Uterus (tissue), 4 donors: ENCODE measurements around the gene NUP42. TPM values are rescaled to one million over a fixed set of nuclear protein-coding genes. Genes with fewer than 3 reads are reported as not detected.

Experiments
- DNase-seq, 2 donors: peaks; one replicate each; pipeline ENCODE4 v3.0.0-alpha.2; 2019 to 2020
- H3K27ac ChIP-seq, 2 donors: fragments of 200-600 bp; sonication (generic); 1 replicate in 1 of 2; 2 replicates in 1 of 2; pipeline ENCODE4 v1.5.1; 2016 to 2018
- H3K27me3 ChIP-seq, 2 donors: fragments of 200-600 bp; sonication (generic); one replicate each; pipeline ENCODE4 v1.5.1; 2018 to 2019; ENCODE audit warnings: control low read depth in 1 of 2
- H3K36me3 ChIP-seq, 2 donors: fragments of 200-600 bp; sonication (generic); one replicate each; pipeline ENCODE4 v1.5.1; 2019; ENCODE audit warnings: control low read depth in 1 of 2
- H3K4me1 ChIP-seq, 2 donors: fragments of 200-600 bp; sonication (generic); one replicate each; pipeline ENCODE4 v1.5.1; 2018 to 2019; ENCODE audit warnings: control low read depth in 1 of 2
- H3K4me3 ChIP-seq, 2 donors: fragments of 200-600 bp; sonication (generic); 1 replicate in 1 of 2; 2 replicates in 1 of 2; pipeline ENCODE4 v1.5.1; 2018 to 2019; ENCODE audit warnings: mild to moderate bottlenecking in 1 of 2
- H3K9me3 ChIP-seq, 2 donors: fragments of 200-600 bp; sonication (generic); one replicate each; pipeline ENCODE4 v1.5.1; 2019; ENCODE audit warnings: control low read depth in 1 of 2
- CTCF ChIP-seq, 4 experiments: fragments of 200-600 bp in 2 of 4; fragments of 450-650 bp in 2 of 4; sonication (generic) in 2 of 4; IDR thresholded peaks; one replicate each; pipeline ENCODE4 v1.5.1; 2016 to 2019; ENCODE audit warnings: antibody characterized with exemption in 4 of 4, mild to moderate bottlenecking in 2 of 4, moderate library complexity in 1 of 4
- POLR2A ChIP-seq, 2 donors: fragments of 450-650 bp; IDR thresholded peaks; one replicate each; pipeline ENCODE4 v1.6.1; 2016; ENCODE audit warnings: antibody characterized with exemption in 2 of 2, mild to moderate bottlenecking in 1 of 2, moderate library complexity in 1 of 2
- intact Hi-C: fragments of 100-400 bp; cut with DNase I; formaldehyde crosslinking; loops from one replicate; pipeline ENCODE4 v1.15.1; 2023; ENCODE audit warnings: low total_unique reads
- total RNA-seq, 4 donors: library from RNA; depleted of rRNA in 3 of 4; stranded (reverse); fragments of >200 nt in 3 of 4; gene quantifications; one replicate each; pipeline versions ENCODE4 v1.1.0 to v1.2.4, GENCODE V29; 2014 to 2023
- donor health status: DM: yes; HTN: yes; CAD: no.

Gene NUP42
- total RNA-seq, 4 donors from 2014 or later, result 20.6 to 58.3 (median 36.1) TPM

- Histone ChIP-seq H3K27ac (no peak overlapping the region), H3K27me3 (no peaks in the 10 kb centered on the region), H3K4me3 (no peak overlapping the region), H3K4me1 (no peaks in the 10 kb centered on the region), H3K36me3 (no peaks in the 10 kb centered on the region), H3K9me3 (no peaks in the 10 kb centered on the region)
- TF ChIP-seq POLR2A (IDR thresholded peaks at IDR 0.05), result no peak
- no peak for TF ChIP-seq CTCF (IDR thresholded peaks at IDR 0.05)
- no peak for DNase-seq
- intact Hi-C loops, result no loop called here
Observed at GRCh38 chr7:23213755-23214154, 31.9 kb downstream of the NUP42 start.

- Histone ChIP-seq H3K27me3 (no peaks in the 10 kb centered on the region), H3K9me3 (no peaks in the 10 kb centered on the region), H3K4me3 (no peak overlapping the region), H3K27ac (no peak overlapping the region), H3K36me3 (no peaks in the 10 kb centered on the region), H3K4me1 (no peaks in the 10 kb centered on the region)
- DNase-seq, result no peak
- intact Hi-C loops, result no loop called here
- TF ChIP-seq POLR2A (IDR thresholded peaks at IDR 0.05) (no peak), CTCF (IDR thresholded peaks at IDR 0.05) (no peak)
Observed at GRCh38 chr7:23214423-23214822, 32.6 kb downstream of the NUP42 start.

GRCh38 chr7:23214938-23215337, 33.1 kb downstream of the NUP42 start:
- Histone ChIP-seq H3K4me1 (no peaks in the 10 kb centered on the region), H3K36me3 (no peaks in the 10 kb centered on the region), H3K27me3 (no peaks in the 10 kb centered on the region), H3K27ac (no peak overlapping the region), H3K4me3 (no peak overlapping the region), H3K9me3 (no peaks in the 10 kb centered on the region)
- intact Hi-C loops, result no loop called here
- no peak for DNase-seq
- no peak for TF ChIP-seq CTCF (IDR thresholded peaks at IDR 0.05)
- TF ChIP-seq POLR2A (IDR thresholded peaks at IDR 0.05), result no peak

- Histone ChIP-seq H3K27ac (no peak overlapping the region), H3K36me3 (no peaks in the 10 kb centered on the region), H3K4me1 (no peaks in the 10 kb centered on the region), H3K9me3 (no peaks in the 10 kb centered on the region), H3K27me3 (no peaks in the 10 kb centered on the region), H3K4me3 (no peak overlapping the region)
- intact Hi-C loops, result no loop called here
- no peak for DNase-seq
- TF ChIP-seq POLR2A (IDR thresholded peaks at IDR 0.05), result no peak
- TF ChIP-seq CTCF (IDR thresholded peaks at IDR 0.05), result no peak
Observed at GRCh38 chr7:23216021-23216420, 34.2 kb downstream of the NUP42 start.

GRCh38 chr7:23218196-23218595, 36.3 kb downstream of the NUP42 start:
- DNase-seq, result no peak
- no peak overlapping the region for H3K27ac ChIP-seq
- no peaks in the 10 kb centered on the region for H3K36me3 ChIP-seq
- no peaks in the 10 kb centered on the region for H3K4me1 ChIP-seq
- intact Hi-C loops, result no loop called here
- H3K27me3 ChIP-seq, result no peaks in the 10 kb centered on the region
- no peak overlapping the region for H3K4me3 ChIP-seq
- no peak for TF ChIP-seq POLR2A (IDR thresholded peaks at IDR 0.05)
- H3K9me3 ChIP-seq, result no peaks in the 10 kb centered on the region

GRCh38 chr7:23220690-23221305, 39.0 kb downstream of the NUP42 start:
- H3K4me1 ChIP-seq, result no peaks in the 10 kb centered on the region
- H3K9me3 ChIP-seq, result no peaks in the 10 kb centered on the region
- no peak overlapping the region for H3K4me3 ChIP-seq
- TF ChIP-seq CTCF (IDR thresholded peaks at IDR 0.05) (no peak), POLR2A (IDR thresholded peaks at IDR 0.05) (no peak)
- DNase-seq, result no peak
- intact Hi-C loops, result no loop called here
- H3K27ac ChIP-seq, result no peak overlapping the region
- H3K36me3 ChIP-seq, result no peaks in the 10 kb centered on the region
- H3K27me3 ChIP-seq, result no peaks in the 10 kb centered on the region
